GM12878 (cell line): ENCODE measurements around the gene PRR18. TPM values are rescaled to one million over a fixed set of nuclear protein-coding genes. Genes with fewer than 3 reads are reported as not detected.

Experiments
- ATAC-seq: fragments of 200-7000 bp; cut with Tn5 transposase; 3 replicates; pipeline ENCODE4 v1.9.1; 2020; ENCODE audit warnings: mild to moderate bottlenecking, moderate library complexity
- BruUV-seq: library from RNA; stranded (reverse); fragments of 400-500 nt; replicated peaks from 2 replicates; lab custom pipeline; 2021; lab: Mats Ljungman, UMichigan
- CTCF ChIA-PET: fragments of 300-600 bp; sonication (Branson Sonifier 250); formaldehyde crosslinking; extraction: SDS; loops from one replicate; lab custom pipeline; 2021; ENCODE audit warnings: inconsistent platforms; lab: Yijun Ruan, JAX
- POLR2A ChIA-PET: fragments of 350-600 bp; formaldehyde crosslinking; extraction: SDS; loops from one replicate; lab custom pipeline; 2021; ENCODE audit warnings: inconsistent platforms; lab: Charles Lee
- RAD21 ChIA-PET: fragments of 300-600 bp; sonication (Branson Sonifier 250); formaldehyde crosslinking; loops from one replicate; lab custom pipeline; 2023; ENCODE audit warnings: antibody characterized with exemption; ENCODE audit not compliant: unreplicated experiment; lab: Charles Lee
- SMC1A ChIA-PET: fragments of 300-600 bp; sonication (Branson Sonifier 250); formaldehyde crosslinking; loops from one replicate; lab custom pipeline; 2023; ENCODE audit not compliant: unreplicated experiment, uncharacterized antibody; lab: Charles Lee
- DNase-seq: peaks from one replicate; pipeline ENCODE4 v3.0.0-alpha.2; 2011; ENCODE audit warnings: low read depth, low spot score
- FAIRE-seq: peaks from 3 replicates; lab custom pipeline; 2011; peaks lifted over from hg19 to GRCh38; lab: Jason Lieb, UNC
- H2AFZ ChIP-seq: 2 replicates; pipeline ENCODE4 v1.6.0; 2011; ENCODE audit warnings: low read depth, low read length, control low read depth; ENCODE audit not compliant: control insufficient read depth
- H3K27ac ChIP-seq: 2 replicates; pipeline ENCODE4 v1.5.1; 2011; ENCODE audit warnings: control low read depth; ENCODE audit not compliant: control insufficient read depth, insufficient read depth
- H3K27me3 ChIP-seq, 2 experiments: replicated peaks in 1 of 2; 2 replicates each; pipeline versions ENCODE4 v1.6.0 to v1.6.1; 2011; ENCODE audit warnings: low read length in 1 of 2; ENCODE audit not compliant: control insufficient read depth in 2 of 2, insufficient read depth in 2 of 2
- H3K36me3 ChIP-seq, 2 experiments: 2 replicates each; pipeline ENCODE4 v1.5.1; 2011; ENCODE audit warnings: low read length in 1 of 2; ENCODE audit not compliant: control insufficient read depth in 2 of 2, insufficient read depth in 2 of 2
- H3K4me1 ChIP-seq: 2 replicates; pipeline ENCODE4 v1.6.1; 2011; ENCODE audit warnings: mild to moderate bottlenecking, low read length, moderate library complexity, mixed read lengths; ENCODE audit not compliant: control insufficient read depth, insufficient read depth
- H3K4me2 ChIP-seq: 2 replicates; pipeline ENCODE4 v1.6.0; 2011; ENCODE audit warnings: control low read depth; ENCODE audit not compliant: control insufficient read depth, insufficient read depth
- H3K4me3 ChIP-seq: fragments of 200-600 bp; sonication (generic); 2 replicates; pipeline ENCODE4 v1.5.1; 2016
- H3K79me2 ChIP-seq: 2 replicates; pipeline ENCODE4 v1.6.0; 2011; ENCODE audit warnings: low read length; ENCODE audit not compliant: control insufficient read depth, insufficient read depth
- H3K9ac ChIP-seq: 2 replicates; pipeline ENCODE4 v1.8.0; 2011; ENCODE audit warnings: low read length, control low read depth, mixed read lengths; ENCODE audit not compliant: control insufficient read depth, insufficient read depth
- H3K9me3 ChIP-seq: replicated peaks from 3 replicates; pipeline ENCODE4 v1.5.1; 2011; ENCODE audit warnings: mild to moderate bottlenecking, low read length; ENCODE audit not compliant: control insufficient read depth, insufficient read depth
- H4K20me1 ChIP-seq: 2 replicates; pipeline ENCODE4 v1.6.0; 2011; ENCODE audit not compliant: control insufficient read depth, insufficient read depth
- CREM ChIP-seq: IDR thresholded peaks from 2 replicates; pipeline ENCODE4 v1.6.1; 2014; ENCODE audit warnings: antibody characterized with exemption, low read depth
- ELK1 ChIP-seq: IDR thresholded peaks from 2 replicates; pipeline ENCODE4 v1.6.1; 2012; ENCODE audit warnings: low read depth, low read length, improper control_type of control experiment
- IKZF1 ChIP-seq: fragments of 450-650 bp; conservative IDR thresholded peaks from 2 replicates; pipeline ENCODE4 v1.6.1; 2017; ENCODE audit warnings: antibody characterized with exemption, mild to moderate bottlenecking
- NFIC ChIP-seq: IDR thresholded peaks from 2 replicates; pipeline ENCODE4 v1.6.1; 2012; ENCODE audit warnings: low read depth, mild to moderate bottlenecking, inconsistent platforms, low read length, moderate library complexity
- PAX5 ChIP-seq: IDR thresholded peaks from 2 replicates; pipeline ENCODE4 v1.6.1; 2011; ENCODE audit warnings: low read depth, low read length, borderline replicate concordance
- RAD51 ChIP-seq: fragments of 450-650 bp; IDR thresholded peaks from 2 replicates; pipeline ENCODE4 v1.6.1; 2016; ENCODE audit warnings: moderate library complexity, mild to moderate bottlenecking, inconsistent platforms
- SRF ChIP-seq, 2 experiments: IDR thresholded peaks; 2 replicates each; pipeline ENCODE4 v1.6.1; 2011; ENCODE audit warnings: low read depth in 2 of 2, low read length in 2 of 2, mild to moderate bottlenecking in 1 of 2, moderate library complexity in 1 of 2
- WRNIP1 ChIP-seq: IDR thresholded peaks from 2 replicates; pipeline ENCODE4 v1.6.1; 2011; ENCODE audit warnings: low read depth, low read length, improper control_type of control experiment, borderline replicate concordance
- WGBS: methylation state at CpG from one replicate; pipeline ENCODE4 v1.1.6; 2016; ENCODE audit warnings: low lambda C conversion rate; ENCODE audit not compliant: insufficient replicate concordance, insufficient coverage; ENCODE audit errors: missing lambda C conversion rate; 5-methylcytosine and 5-hydroxymethylcytosine counted together
- in situ Hi-C: fragments of 300-500 bp; cut with MboI; formaldehyde crosslinking; loops from 9 replicates; pipeline ENCODE4 v1.14.3; 2018; ENCODE audit warnings: mixed read lengths
- intact Hi-C: fragments of 100-400 bp; cut with micrococcal nuclease; formaldehyde crosslinking; loops from one replicate; pipeline ENCODE4 v1.14.2; 2022; ENCODE audit not compliant: unreplicated experiment
- polyA plus RNA-seq, 11 experiments: library from polyadenylated mRNA; depleted of rRNA in 4 of 11; unstranded in 6 of 11; stranded (reverse) in 5 of 11; fragments of >200 nt; fragmentation: Nextera tagmentation in 4 of 11; fragmentation: Illumina TruSeq in 1 of 11; extraction: Ambion mirVana in 4 of 11; extraction: Trizol in 1 of 11; gene quantifications; 1 replicate in 1 of 11; 2 replicates in 10 of 11; pipeline versions ENCODE4 v1.2.1 to v1.2.3, GENCODE V29; 2011 to 2016; ENCODE audit warnings: inconsistent platforms in 2 of 11, missing spikeins in 2 of 11, low read depth in 1 of 11
- total RNA-seq, 4 experiments: library from RNA; depleted of rRNA in 3 of 4; stranded (reverse); fragments of >200 nt in 3 of 4; fragmentation: Illumina TruSeq in 1 of 4; extraction: Trizol in 1 of 4; gene quantifications; 2 replicates each; pipeline versions ENCODE4 v1.2.1 to v1.2.3, GENCODE V29; 2013 to 2021
- TF ChIP-seq, protein P1 (sequence below): IDR thresholded peaks from 2 replicates; pipeline ENCODE4 v1.6.1; 2012; ENCODE audit warnings: low read depth, low read length, improper control_type of control experiment
- TF ChIP-seq, protein P2 (sequence below): IDR thresholded peaks from 2 replicates; pipeline ENCODE4 v1.6.1; 2011; ENCODE audit warnings: low read depth, low read length, improper control_type of control experiment, borderline replicate concordance
- TF ChIP-seq, protein P3 (sequence below): fragments of 450-650 bp; IDR thresholded peaks from 2 replicates; pipeline ENCODE4 v1.6.1; 2017; ENCODE audit warnings: mild to moderate bottlenecking, moderate library complexity
- TF ChIP-seq, protein P4 (sequence below): fragments of 450-650 bp; IDR thresholded peaks from 2 replicates; pipeline ENCODE4 v1.6.1; 2018; ENCODE audit warnings: mild to moderate bottlenecking, low read depth, moderate library complexity; ENCODE audit not compliant: partially characterized antibody

PRR18 gene
- total and polyA plus RNA-seq, 10 of the 15 experiments (the other 5 are each of a cell fraction or from before 2014, with no cell fraction given): 0.13 to 8.2 (median 1.6) TPM

GRCh38 chr6:166262743-166263515, 45.3 kb downstream of the PRR18 start:
- Histone ChIP-seq H3K4me3 (no peak overlapping the region), H3K9me3 (no peaks in the 10 kb centered on the region), H2AFZ (no peak overlapping the region), H3K36me3 (no peaks in the 10 kb centered on the region), H3K4me1 (peaks cover 14% of the 10 kb centered on the region), H4K20me1 (no peaks in the 10 kb centered on the region), H3K27ac (no peak overlapping the region), H3K27me3 (no peaks in the 10 kb centered on the region; a peak in 1 of 4 replicates), H3K9ac (no peak overlapping the region), H3K79me2 (no peaks in the 10 kb centered on the region), H3K4me2 (no peak overlapping the region)
- intact Hi-C loops (no loop called here), in situ Hi-C loops (no loop called here)
- RAD21 ChIA-PET: no interaction called here
- no peak for FAIRE-seq
- no peak for ATAC-seq
- WGBS: 60% methylated on average over 16 of the region's 17 CpGs
- SMC1A ChIA-PET: interaction anchor here (0.7 kb wide), 1 partner anchor 18 kb away, joined by 3 read pairs; no protein-coding TSS in a partner anchor
- POLR2A ChIA-PET: no interaction called here
- DNase-seq: no peak
- BruUV-seq: no TSS peak
- CTCF ChIA-PET: interaction anchor here (0.5 to 1.0 kb wide), 2 partner anchors 51 to 118 kb away, joined by 3 to 4 read pairs; no protein-coding TSS in a partner anchor
- TF ChIP-seq, protein P1, sequence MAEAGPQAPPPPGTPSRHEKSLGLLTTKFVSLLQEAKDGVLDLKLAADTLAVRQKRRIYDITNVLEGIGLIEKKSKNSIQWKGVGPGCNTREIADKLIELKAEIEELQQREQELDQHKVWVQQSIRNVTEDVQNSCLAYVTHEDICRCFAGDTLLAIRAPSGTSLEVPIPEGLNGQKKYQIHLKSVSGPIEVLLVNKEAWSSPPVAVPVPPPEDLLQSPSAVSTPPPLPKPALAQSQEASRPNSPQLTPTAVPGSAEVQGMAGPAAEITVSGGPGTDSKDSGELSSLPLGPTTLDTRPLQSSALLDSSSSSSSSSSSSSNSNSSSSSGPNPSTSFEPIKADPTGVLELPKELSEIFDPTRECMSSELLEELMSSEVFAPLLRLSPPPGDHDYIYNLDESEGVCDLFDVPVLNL: no peak
- TF ChIP-seq, protein P2, sequence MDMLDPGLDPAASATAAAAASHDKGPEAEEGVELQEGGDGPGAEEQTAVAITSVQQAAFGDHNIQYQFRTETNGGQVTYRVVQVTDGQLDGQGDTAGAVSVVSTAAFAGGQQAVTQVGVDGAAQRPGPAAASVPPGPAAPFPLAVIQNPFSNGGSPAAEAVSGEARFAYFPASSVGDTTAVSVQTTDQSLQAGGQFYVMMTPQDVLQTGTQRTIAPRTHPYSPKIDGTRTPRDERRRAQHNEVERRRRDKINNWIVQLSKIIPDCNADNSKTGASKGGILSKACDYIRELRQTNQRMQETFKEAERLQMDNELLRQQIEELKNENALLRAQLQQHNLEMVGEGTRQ: no peak
- TF ChIP-seq IKZF1 (no peak), PAX5 (no peak), SRF (IDR thresholded peaks at IDR 0.05; ENCODE audit: low read depth in 2 of 2, low read length in 2 of 2) (no peak), NFIC (no peak), RAD51 (no peak), ELK1 (no peak), CREM (no peak), WRNIP1 (no peak)
- TF ChIP-seq, protein P3, sequence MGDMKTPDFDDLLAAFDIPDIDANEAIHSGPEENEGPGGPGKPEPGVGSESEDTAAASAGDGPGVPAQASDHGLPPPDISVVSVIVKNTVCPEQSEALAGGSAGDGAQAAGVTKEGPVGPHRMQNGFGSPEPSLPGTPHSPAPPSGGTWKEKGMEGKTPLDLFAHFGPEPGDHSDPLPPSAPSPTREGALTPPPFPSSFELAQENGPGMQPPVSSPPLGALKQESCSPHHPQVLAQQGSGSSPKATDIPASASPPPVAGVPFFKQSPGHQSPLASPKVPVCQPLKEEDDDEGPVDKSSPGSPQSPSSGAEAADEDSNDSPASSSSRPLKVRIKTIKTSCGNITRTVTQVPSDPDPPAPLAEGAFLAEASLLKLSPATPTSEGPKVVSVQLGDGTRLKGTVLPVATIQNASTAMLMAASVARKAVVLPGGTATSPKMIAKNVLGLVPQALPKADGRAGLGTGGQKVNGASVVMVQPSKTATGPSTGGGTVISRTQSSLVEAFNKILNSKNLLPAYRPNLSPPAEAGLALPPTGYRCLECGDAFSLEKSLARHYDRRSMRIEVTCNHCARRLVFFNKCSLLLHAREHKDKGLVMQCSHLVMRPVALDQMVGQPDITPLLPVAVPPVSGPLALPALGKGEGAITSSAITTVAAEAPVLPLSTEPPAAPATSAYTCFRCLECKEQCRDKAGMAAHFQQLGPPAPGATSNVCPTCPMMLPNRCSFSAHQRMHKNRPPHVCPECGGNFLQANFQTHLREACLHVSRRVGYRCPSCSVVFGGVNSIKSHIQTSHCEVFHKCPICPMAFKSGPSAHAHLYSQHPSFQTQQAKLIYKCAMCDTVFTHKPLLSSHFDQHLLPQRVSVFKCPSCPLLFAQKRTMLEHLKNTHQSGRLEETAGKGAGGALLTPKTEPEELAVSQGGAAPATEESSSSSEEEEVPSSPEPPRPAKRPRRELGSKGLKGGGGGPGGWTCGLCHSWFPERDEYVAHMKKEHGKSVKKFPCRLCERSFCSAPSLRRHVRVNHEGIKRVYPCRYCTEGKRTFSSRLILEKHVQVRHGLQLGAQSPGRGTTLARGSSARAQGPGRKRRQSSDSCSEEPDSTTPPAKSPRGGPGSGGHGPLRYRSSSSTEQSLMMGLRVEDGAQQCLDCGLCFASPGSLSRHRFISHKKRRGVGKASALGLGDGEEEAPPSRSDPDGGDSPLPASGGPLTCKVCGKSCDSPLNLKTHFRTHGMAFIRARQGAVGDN: no peak
- TF ChIP-seq, protein P4, sequence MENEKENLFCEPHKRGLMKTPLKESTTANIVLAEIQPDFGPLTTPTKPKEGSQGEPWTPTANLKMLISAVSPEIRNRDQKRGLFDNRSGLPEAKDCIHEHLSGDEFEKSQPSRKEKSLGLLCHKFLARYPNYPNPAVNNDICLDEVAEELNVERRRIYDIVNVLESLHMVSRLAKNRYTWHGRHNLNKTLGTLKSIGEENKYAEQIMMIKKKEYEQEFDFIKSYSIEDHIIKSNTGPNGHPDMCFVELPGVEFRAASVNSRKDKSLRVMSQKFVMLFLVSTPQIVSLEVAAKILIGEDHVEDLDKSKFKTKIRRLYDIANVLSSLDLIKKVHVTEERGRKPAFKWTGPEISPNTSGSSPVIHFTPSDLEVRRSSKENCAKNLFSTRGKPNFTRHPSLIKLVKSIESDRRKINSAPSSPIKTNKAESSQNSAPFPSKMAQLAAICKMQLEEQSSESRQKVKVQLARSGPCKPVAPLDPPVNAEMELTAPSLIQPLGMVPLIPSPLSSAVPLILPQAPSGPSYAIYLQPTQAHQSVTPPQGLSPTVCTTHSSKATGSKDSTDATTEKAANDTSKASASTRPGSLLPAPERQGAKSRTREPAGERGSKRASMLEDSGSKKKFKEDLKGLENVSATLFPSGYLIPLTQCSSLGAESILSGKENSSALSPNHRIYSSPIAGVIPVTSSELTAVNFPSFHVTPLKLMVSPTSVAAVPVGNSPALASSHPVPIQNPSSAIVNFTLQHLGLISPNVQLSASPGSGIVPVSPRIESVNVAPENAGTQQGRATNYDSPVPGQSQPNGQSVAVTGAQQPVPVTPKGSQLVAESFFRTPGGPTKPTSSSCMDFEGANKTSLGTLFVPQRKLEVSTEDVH: no peak
